Thoracic aorta (tissue), 2 donors: ENCODE results near the gene OTOS. TPM values are rescaled to one million over a fixed set of nuclear protein-coding genes. Genes with fewer than 3 reads are reported as not detected.

ENCODE experiments used
- ATAC-seq: fragments of 150-250 bp; one replicate; pipeline ENCODE4 v1.8.0; 2017; ENCODE audit warnings: low read depth; ENCODE audit not compliant: insufficient number of reproducible peaks, low FRiP score
- DNase-seq: peaks from one replicate; pipeline ENCODE4 v3.0.0-alpha.2; 2020; ENCODE audit warnings: low spot score
- H3K27ac ChIP-seq, 2 donors: fragments of 200-600 bp; sonication (generic); 1 replicate in 1 of 2; 2 replicates in 1 of 2; pipeline ENCODE4 v1.5.1; 2016; ENCODE audit warnings: mild to moderate bottlenecking in 2 of 2, moderate library complexity in 2 of 2
- H3K27me3 ChIP-seq: fragments of 200-600 bp; sonication (generic); replicated peaks from 2 replicates; pipeline ENCODE4 v1.6.0; 2016; ENCODE audit warnings: mild to moderate bottlenecking; ENCODE audit not compliant: insufficient read depth
- H3K36me3 ChIP-seq: fragments of 200-600 bp; sonication (generic); one replicate; pipeline ENCODE4 v1.5.1; 2016
- H3K4me1 ChIP-seq, 2 donors: fragments of 200-600 bp; sonication (generic); 1 replicate in 1 of 2; 2 replicates in 1 of 2; pipeline versions ENCODE4 v1.5.1 to v1.6.0; 2016; ENCODE audit warnings: low read depth in 2 of 2, mild to moderate bottlenecking in 1 of 2; ENCODE audit not compliant: control insufficient read depth in 1 of 2
- H3K4me3 ChIP-seq: fragments of 200-600 bp; sonication (generic); 2 replicates; pipeline ENCODE4 v1.5.1; 2016; ENCODE audit warnings: mild to moderate bottlenecking
- H3K9me3 ChIP-seq: fragments of 200-600 bp; sonication (generic); 2 replicates; pipeline ENCODE4 v1.5.1; 2016
- total RNA-seq, 2 donors: library from RNA; depleted of rRNA; stranded (reverse); fragments of >200 nt; gene quantifications; one replicate each; pipeline versions ENCODE4 v1.1.0 to v1.2.3, GENCODE V29; 2016
- TF ChIP-seq, protein P1 (sequence below): fragments of 200-600 bp; sonication (generic); IDR thresholded peaks from one replicate; pipeline ENCODE4 v1.5.1; 2019; ENCODE audit warnings: antibody characterized with exemption

The OTOS gene
- total RNA-seq, 2 donors from 2014 or later, result not detected

DNA sequence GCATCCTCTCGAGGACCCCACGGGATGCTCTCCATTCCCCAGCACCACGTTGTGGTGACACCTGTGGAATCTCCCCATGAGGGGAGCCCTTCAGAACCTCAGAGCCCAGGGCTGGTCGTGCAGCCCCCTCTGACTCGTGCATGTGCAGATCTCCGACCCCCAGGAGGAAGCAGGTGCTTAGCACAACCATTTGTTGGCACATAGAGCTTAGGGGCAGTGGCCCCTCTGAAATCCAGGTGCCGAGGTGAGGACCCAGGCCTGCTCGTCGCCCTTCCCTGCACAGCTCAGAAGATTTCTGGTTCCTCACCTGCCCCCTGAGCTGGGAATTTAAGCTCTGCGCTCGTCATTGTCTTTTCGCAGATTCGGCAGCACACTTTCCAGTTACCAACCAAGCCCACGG lies 1.3 kb upstream of the OTOS start:
- H3K36me3 ChIP-seq, result no peaks in the 10 kb centered on the region
- TF ChIP-seq, protein P1, sequence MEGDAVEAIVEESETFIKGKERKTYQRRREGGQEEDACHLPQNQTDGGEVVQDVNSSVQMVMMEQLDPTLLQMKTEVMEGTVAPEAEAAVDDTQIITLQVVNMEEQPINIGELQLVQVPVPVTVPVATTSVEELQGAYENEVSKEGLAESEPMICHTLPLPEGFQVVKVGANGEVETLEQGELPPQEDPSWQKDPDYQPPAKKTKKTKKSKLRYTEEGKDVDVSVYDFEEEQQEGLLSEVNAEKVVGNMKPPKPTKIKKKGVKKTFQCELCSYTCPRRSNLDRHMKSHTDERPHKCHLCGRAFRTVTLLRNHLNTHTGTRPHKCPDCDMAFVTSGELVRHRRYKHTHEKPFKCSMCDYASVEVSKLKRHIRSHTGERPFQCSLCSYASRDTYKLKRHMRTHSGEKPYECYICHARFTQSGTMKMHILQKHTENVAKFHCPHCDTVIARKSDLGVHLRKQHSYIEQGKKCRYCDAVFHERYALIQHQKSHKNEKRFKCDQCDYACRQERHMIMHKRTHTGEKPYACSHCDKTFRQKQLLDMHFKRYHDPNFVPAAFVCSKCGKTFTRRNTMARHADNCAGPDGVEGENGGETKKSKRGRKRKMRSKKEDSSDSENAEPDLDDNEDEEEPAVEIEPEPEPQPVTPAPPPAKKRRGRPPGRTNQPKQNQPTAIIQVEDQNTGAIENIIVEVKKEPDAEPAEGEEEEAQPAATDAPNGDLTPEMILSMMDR, result no peak
- no peak overlapping the region for H3K4me3 ChIP-seq
- H3K27ac ChIP-seq, result no peak overlapping the region
- H3K9me3 ChIP-seq, result no peaks in the 10 kb centered on the region
- no peaks in the 10 kb centered on the region for H3K27me3 ChIP-seq
- DNase-seq, result no peak
- no peak for ATAC-seq
- H3K4me1 ChIP-seq, result peaks cover 3 to 11% of the 10 kb centered on the region in 2 donors

DNA sequence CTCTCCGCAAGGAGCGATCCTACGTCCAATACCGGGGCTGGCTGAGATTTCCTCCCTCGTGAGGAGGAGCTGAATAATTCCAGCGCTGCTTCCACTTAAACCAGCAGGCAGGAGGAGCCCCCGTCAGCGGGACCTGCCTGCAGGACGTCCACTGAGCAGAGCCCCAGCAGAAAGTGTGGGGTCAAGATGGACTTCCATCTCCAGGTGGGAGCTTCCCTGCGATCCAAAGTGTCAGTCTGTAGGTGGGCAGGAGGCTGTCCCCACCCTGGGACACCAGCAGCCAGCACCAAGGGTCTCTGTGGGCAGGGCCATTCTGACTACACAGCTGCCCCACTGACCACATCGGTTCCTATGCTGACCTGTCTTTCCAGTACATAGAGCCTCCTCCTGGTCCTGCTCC lies 462 bp upstream of the OTOS start:
- no peak for DNase-seq
- H3K4me3 ChIP-seq, result no peak overlapping the region
- H3K4me1 ChIP-seq, result peaks cover 4 to 14% of the 10 kb centered on the region in 2 donors
- ATAC-seq, result no peak
- H3K9me3 ChIP-seq, result no peaks in the 10 kb centered on the region
- TF ChIP-seq, protein P1, result no peak
- no peaks in the 10 kb centered on the region for H3K27me3 ChIP-seq
- H3K36me3 ChIP-seq, result no peaks in the 10 kb centered on the region
- no peak overlapping the region for H3K27ac ChIP-seq

DNA sequence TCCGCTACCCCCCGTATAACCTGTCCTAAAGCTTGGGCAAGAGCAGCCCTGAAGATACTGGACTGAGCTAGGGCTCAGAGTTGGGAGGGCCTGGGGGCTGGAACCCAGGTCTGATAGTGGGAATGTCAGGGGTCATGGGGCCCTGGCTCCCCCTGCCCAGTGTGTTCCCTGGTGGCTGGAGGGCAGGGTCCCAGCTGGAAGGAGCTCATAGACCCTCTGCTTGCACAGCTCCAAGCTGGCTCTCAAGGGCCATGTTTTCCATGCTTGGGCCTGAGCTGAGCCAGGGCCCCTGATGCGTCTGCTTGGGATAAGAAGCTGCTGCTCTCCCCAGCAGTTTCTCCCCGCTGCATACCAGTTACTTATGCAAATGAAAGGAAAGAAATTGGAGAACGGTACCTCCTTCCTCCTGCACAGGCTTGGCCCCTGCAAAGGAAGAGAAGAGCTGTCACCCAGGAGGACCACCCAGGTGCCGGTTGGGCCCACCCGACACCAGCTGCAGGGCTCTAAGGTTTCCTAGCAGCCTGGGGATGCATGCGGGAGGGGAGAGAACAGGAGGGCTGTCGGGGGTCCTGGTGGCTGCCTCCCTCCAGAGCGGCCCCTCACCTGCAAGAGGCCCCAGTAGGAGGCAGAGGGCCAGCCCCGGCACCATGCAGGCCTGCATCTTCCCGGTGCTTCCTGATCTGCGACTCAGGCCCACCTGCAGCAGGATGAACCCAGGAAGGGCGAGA lies 628 bp downstream of the OTOS start:
- TF ChIP-seq, protein P1, result no peak
- ATAC-seq (no peak), DNase-seq (no peak)
- Histone ChIP-seq H3K36me3 (no peaks in the 10 kb centered on the region), H3K9me3 (no peaks in the 10 kb centered on the region), H3K27ac (no peak overlapping the region), H3K4me1 (peaks cover 10 to 23% of the 10 kb centered on the region in 2 donors), H3K4me3 (no peak overlapping the region), H3K27me3 (no peaks in the 10 kb centered on the region)

DNA sequence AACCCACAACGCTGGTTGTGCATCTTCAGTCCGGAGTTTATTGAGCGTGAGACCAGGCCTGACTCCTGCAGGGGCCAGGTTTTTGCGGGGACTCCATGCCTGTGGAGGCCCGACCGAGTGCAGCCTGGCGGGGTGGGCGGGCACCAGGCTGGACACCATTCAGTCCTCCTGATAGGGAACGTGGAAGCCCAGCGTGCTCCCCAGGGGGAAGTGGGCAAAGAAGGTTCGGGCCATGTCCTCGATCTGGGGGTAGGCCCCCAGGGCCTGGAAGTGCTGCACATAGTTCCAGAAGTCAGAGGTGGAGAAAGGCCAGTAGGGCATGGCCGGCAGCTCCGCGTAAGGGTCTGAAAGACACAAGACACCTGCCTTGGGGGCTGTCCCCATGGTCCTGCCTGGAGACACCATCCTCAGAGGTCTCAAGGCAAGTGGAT lies 1.4 kb downstream of the OTOS start:
- Histone ChIP-seq H3K4me1 (peaks cover 12 to 27% of the 10 kb centered on the region in 2 donors), H3K27ac (no peak overlapping the region), H3K36me3 (no peaks in the 10 kb centered on the region), H3K4me3 (no peak overlapping the region), H3K27me3 (no peaks in the 10 kb centered on the region), H3K9me3 (no peaks in the 10 kb centered on the region)
- TF ChIP-seq, protein P1, result no peak
- DNase-seq, result no peak
- ATAC-seq, result no peak

DNA sequence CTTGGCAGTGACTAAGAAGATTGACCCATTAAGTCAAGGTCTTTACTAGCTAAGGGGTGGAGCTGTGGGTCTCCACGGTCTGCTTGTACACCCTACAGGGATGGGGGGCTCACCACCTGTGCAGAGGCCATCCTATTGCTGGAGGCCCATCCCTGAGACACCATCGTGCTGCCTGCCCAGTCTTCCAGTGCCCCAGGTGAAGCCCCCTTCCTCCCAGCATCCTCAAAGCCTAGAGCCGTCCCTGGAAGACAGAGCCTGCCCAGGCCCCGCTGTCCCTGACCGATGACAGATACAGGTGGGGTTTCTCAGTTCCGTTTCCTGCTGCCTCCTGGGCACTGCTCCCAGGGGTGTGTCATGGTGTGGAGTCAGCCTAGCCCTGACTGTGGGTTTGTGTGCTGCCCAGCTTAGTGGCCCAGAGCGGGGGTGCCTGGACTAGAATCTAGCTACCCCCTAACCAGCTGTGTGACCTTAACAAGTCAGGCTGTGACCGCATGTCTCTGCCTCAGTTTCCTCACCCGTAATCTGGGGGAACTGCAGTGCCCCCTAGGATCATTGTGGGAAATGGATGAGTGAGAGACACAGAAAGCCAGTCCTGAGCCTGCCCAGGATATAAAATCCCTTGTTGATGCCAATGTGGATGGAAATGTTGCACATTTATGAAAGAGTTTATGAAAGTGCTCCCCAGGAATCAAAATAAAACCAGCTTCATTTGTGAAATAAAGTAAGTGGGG lies 2.0 kb downstream of the OTOS start:
- Histone ChIP-seq H3K27ac (no peak overlapping the region), H3K36me3 (no peaks in the 10 kb centered on the region), H3K4me3 (no peak overlapping the region), H3K9me3 (no peaks in the 10 kb centered on the region), H3K27me3 (no peaks in the 10 kb centered on the region), H3K4me1 (peaks cover 12 to 22% of the 10 kb centered on the region in 2 donors)
- DNase-seq (no peak), ATAC-seq (no peak)
- TF ChIP-seq, protein P1, result no peak
